RWPE1 (cell line): ENCODE measurements around the gene GLCCI1.

Experiments used
- CTCF ChIA-PET: fragments of 350-600 bp; sonication (Branson Sonifier 250); formaldehyde crosslinking; extraction: SDS; loops from one replicate; lab custom pipeline; 2021; lab: Yijun Ruan, JAX
- POLR2A ChIA-PET: fragments of 400-600 bp; formaldehyde crosslinking; extraction: SDS; loops from one replicate; lab custom pipeline; 2020; ENCODE audit warnings: antibody characterized with exemption; ENCODE audit not compliant: low non-redundant PET; lab: Yijun Ruan, JAX
- DNase-seq: peaks from one replicate; pipeline ENCODE4 v3.0.0; 2012; ENCODE audit warnings: low spot score
- H3K27ac ChIP-seq: fragments of 450-650 bp; 2 replicates; pipeline ENCODE4 v1.5.1; 2017
- TF ChIP-seq, protein P1 (sequence below): fragments of 450-650 bp; conservative IDR thresholded peaks from 2 replicates; pipeline ENCODE4 v1.5.1; 2017; ENCODE audit warnings: low read depth, mild to moderate bottlenecking

Gene GLCCI1

DNA sequence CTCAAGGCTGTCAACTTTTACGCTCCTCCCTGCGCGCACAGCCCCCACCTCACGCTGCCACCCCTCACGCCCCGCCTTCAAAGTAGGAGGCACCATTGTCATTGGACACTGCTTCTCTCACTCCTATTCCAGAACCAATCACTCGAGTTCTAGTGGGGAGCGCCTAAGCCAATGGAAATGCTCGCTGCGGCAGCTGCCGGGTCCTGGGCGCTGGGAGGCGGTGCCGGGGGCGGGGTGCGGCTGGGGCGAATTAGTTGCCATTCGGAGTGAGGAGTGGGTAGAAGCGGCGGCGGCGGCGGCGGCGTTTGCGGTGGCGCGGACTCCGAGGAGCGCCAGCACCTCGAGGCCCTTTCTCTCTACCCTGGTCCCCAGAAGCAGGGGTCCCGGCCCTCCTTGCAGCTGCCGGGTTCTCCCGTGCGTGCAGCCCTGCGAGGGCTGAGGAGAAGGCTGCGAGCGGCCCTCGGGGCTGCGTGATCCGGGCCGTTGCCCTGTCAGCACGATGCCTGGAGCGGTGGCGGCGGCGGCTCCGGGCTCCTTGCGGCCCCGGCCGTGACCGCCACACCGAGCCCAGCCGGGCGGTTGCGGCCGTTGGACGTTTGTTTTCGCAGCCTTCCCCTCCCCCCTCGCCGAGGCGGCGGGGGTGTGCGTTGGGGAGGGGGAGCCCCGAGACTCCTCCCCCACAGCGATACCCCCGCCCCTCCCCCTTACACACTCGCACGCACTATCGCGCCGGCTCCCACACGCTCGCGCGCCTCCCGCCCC lies at the start of gene GLCCI1:
GLCCI1 (plus strand) TSS at position 253 of the 762 bp plus-strand sequence. CDS start 555 bp downstream, outside the sequence.
- peak; percentile 99 for DNase-seq
- POLR2A ChIA-PET, result no interaction called here
- TF ChIP-seq, protein P1, sequence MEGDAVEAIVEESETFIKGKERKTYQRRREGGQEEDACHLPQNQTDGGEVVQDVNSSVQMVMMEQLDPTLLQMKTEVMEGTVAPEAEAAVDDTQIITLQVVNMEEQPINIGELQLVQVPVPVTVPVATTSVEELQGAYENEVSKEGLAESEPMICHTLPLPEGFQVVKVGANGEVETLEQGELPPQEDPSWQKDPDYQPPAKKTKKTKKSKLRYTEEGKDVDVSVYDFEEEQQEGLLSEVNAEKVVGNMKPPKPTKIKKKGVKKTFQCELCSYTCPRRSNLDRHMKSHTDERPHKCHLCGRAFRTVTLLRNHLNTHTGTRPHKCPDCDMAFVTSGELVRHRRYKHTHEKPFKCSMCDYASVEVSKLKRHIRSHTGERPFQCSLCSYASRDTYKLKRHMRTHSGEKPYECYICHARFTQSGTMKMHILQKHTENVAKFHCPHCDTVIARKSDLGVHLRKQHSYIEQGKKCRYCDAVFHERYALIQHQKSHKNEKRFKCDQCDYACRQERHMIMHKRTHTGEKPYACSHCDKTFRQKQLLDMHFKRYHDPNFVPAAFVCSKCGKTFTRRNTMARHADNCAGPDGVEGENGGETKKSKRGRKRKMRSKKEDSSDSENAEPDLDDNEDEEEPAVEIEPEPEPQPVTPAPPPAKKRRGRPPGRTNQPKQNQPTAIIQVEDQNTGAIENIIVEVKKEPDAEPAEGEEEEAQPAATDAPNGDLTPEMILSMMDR, result no peak
- H3K27ac ChIP-seq, result peak within 1 kb of the TSS; percentile 85
- CTCF ChIA-PET, result interaction anchor here (0.6 kb wide), 1 partner anchor 419 kb away, joined by 3 read pairs; no protein-coding TSS in a partner anchor

DNA sequence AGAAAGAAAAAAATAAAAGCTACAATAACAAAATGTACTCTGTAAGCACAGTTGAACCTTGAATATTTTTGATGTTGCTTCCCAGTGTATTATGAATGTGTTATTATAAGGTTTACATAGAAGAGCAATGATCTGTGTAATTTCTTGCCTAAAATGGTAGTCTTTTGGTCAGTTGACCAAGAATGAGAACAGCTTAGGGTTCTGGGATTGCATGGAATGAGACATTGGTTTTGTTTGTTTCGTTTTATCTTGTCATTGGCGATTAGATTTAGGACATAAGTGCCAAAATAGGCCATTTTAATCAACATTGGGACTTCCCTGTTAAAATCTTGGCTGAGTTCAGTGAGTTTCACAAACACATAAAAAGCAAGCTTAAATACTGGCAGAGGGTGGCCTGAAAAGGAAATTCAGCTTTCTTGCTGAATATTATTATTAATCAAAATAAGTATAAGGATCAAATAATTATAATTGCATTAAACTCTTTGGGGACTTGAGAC lies 49.1 kb upstream of the GLCCI1 start:
- H3K27ac ChIP-seq, result no peak overlapping the region
- no peak for DNase-seq
- ChIA-PET POLR2A (no interaction called here), CTCF (no interaction called here)
- TF ChIP-seq, protein P1, result no peak

DNA sequence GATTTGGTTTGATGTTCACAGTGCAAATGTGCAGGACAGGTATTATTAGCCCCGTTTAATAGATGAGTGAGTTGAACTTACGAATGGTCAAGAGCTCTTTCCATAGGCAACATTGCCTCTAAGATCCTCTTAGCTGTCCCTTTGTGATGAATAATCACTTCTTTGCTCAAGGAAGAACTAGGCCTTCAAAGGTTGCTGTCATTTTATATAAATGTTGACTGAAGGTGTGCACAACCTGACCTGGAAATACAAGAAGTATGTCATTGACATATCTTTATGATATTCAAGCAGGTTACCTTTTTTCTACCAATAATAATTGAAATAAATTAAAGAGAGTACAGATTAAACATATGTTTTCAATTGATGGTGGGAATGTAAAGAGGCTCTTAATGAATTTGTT lies 48.5 kb upstream of the GLCCI1 start:
- H3K27ac ChIP-seq, result no peak overlapping the region
- TF ChIP-seq, protein P1, result no peak
- no peak for DNase-seq
- POLR2A ChIA-PET, result no interaction called here
- CTCF ChIA-PET, result no interaction called here

DNA sequence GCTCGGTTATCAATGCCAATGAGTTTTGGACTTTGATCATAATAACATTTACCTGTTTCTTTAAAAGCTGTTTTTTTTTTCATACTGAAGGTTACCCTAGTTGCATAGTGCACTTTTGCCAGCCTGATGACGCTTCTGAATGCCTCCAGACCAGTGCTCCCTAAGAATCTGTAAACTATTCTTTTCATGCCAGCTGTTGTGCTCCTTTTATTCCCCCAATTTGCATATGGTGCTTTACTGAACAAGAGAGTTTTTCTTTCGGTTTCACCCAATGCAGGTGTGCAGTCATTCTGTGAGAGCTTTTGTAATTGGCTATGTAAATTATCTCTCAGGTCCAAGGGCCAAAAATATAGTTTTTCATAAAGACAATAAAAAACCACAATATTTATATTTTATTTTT lies 48.1 kb upstream of the GLCCI1 start:
- DNase-seq, result no peak
- no peak overlapping the region for H3K27ac ChIP-seq
- POLR2A ChIA-PET, result no interaction called here
- TF ChIP-seq, protein P1, result no peak
- CTCF ChIA-PET, result interaction anchor here (0.7 kb wide), 1 partner anchor 1731 kb away, joined by 3 read pairs; no protein-coding TSS in a partner anchor

DNA sequence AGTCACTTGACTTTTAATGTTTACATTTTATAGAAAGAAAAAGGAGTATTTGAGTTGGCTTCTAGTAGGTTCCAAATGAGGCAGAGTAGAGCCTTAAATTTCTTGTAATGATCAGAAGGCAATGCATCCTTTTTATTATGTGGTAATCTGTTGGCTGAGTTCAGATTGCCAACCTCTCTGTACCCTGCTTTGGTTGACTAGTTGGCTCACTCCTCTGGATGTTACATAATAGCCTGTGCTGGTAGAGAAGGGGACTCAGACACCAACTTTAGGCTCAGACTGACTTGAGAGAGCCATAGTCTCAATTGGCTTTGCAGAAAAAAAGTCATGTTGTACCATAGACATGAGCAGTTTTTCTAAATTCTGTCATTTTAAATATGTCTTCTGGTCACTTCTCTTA lies 46.8 kb upstream of the GLCCI1 start:
- POLR2A ChIA-PET, result no interaction called here
- no peak overlapping the region for H3K27ac ChIP-seq

DNA sequence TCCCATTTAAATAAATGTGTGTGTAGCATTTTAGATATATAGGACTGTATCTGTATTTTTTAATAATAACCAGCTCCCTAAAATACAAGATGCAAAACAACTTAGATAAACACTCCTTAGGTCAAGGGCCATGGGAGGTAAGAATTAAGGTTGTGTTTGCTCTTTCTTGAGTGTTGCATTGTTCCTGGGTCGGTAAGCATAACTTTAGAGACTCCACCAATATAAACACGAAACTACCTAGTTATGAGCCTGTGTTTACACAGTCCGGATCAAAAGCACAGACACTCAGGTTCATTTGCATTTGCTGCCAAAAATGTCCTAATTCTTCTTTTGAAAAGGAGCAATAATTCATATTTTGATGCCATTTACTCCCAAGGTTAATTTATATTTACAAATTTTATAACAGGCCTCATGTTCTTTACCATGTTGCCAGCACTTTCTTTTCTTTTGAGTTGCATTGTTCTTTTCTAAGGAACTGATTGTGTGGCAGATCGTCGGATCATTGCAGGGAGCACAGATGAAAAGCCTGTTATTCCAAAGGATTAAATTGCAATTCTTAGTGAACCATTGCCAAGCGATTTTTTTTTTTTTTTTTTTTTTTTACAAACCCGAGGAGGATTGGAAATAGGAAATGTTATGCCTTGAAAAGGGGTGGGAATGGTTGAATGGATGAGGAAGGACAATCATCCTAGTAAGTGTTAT lies 45.8 kb upstream of the GLCCI1 start:
- no peak for DNase-seq
- CTCF ChIA-PET, result interaction anchor here (0.7 kb wide), 1 partner anchor 76 kb away, joined by 3 read pairs; no protein-coding TSS in a partner anchor
- no peak overlapping the region for H3K27ac ChIP-seq
- POLR2A ChIA-PET, result no interaction called here
- TF ChIP-seq, protein P1, result no peak

More for the DNA sequence above, 46.8 kb upstream of the GLCCI1 start:
- TF ChIP-seq, protein P1, result no peak
- CTCF ChIA-PET, result no interaction called here
- no peak for DNase-seq
